ENCODE data around the gene ONECUT1. TPM values are rescaled to one million over a fixed set of nuclear protein-coding genes. Genes with fewer than 3 reads are reported as not detected.

Gene ONECUT1
- total RNA-seq, 1 donor from 2014 or later: 11.0 TPM

GRCh38 chr15:52710708-52711389 is 79.3 kb downstream of the ONECUT1 start:
- TF ChIP-seq CTCF (conservative IDR thresholded peaks at IDR 0.05): no peak
- peaks cover 23% of the 10 kb centered on the region for H3K27me3 Mint-ChIP-seq
- no peak overlapping the region for H3K27ac Mint-ChIP-seq
- no peaks in the 10 kb centered on the region for H3K9me3 Mint-ChIP-seq
- DNase-seq (ENCODE audit: extremely low spot score, unreplicated experiment): no peak
- H3K4me3 Mint-ChIP-seq: no peak overlapping the region
- H3K4me1 Mint-ChIP-seq (ENCODE audit: unreplicated experiment): peaks cover 5% of the 10 kb centered on the region
- H3K36me3 Mint-ChIP-seq: no peaks in the 10 kb centered on the region

GRCh38 chr15:52710050-52710707 is 80.0 kb downstream of the ONECUT1 start:
- Mint-ChIP-seq H3K4me3 (no peak overlapping the region), H3K4me1 (ENCODE audit: unreplicated experiment) (peaks cover 5% of the 10 kb centered on the region), H3K27me3 (peaks cover 23% of the 10 kb centered on the region), H3K36me3 (no peaks in the 10 kb centered on the region), H3K27ac (no peak overlapping the region), H3K9me3 (no peaks in the 10 kb centered on the region)
- no peak for TF ChIP-seq CTCF (conservative IDR thresholded peaks at IDR 0.05)
- no peak for DNase-seq (ENCODE audit: extremely low spot score, unreplicated experiment)

GRCh38 chr15:52709187-52709981 is 80.8 kb downstream of the ONECUT1 start:
- H3K4me1 Mint-ChIP-seq (ENCODE audit: unreplicated experiment): peaks cover 5% of the 10 kb centered on the region
- H3K4me3 Mint-ChIP-seq: peak overlapping the region; percentile 77
- TF ChIP-seq CTCF (conservative IDR thresholded peaks at IDR 0.05): no peak
- DNase-seq (ENCODE audit: extremely low spot score, unreplicated experiment): no peak
- peaks cover 23% of the 10 kb centered on the region for H3K27me3 Mint-ChIP-seq
- H3K9me3 Mint-ChIP-seq: no peaks in the 10 kb centered on the region
- H3K36me3 Mint-ChIP-seq: no peaks in the 10 kb centered on the region
- H3K27ac Mint-ChIP-seq: peak overlapping the region; percentile 4

Other genes with a start within 250 kb of the ONECUT1 start
- 160 and 167 TPM in 2 replicates for gene ARPP19, start 221.3 kb downstream of the ONECUT1 start, total RNA-seq (ENCODE audit: low replicate concordance)
- 35.4 and 37.7 TPM in 2 replicates for gene ATOSA, start 110.9 kb downstream of the ONECUT1 start, total RNA-seq (ENCODE audit: low replicate concordance)